ENCODE data around the gene ZBTB7C. TPM values are rescaled to one million over a fixed set of nuclear protein-coding genes. Genes with fewer than 3 reads are reported as not detected.
A peak's percentile ranks its signal among the peaks of the same experiment; 100 is the strongest.

ZBTB7C gene
- total and polyA plus RNA-seq, 2 donors, result 4.6 to 8.6 TPM

- Histone ChIP-seq H3K4me1 (ENCODE audit: insufficient read depth) (no peaks in the 10 kb centered on the region), H3K36me3 (ENCODE audit: insufficient read depth) (no peaks in the 10 kb centered on the region), H3K4me3 (ENCODE audit: low read depth, low read length) (no peak overlapping the region), H3K27ac (ENCODE audit: low read depth) (no peak overlapping the region)
- 96% methylated on average over 5 of the region's 5 CpGs for WGBS
- no peak for DNase-seq (ENCODE audit: extremely low spot score)
Measured at GRCh38 chr18:48134609-48135008, 274.6 kb downstream of the ZBTB7C start.

DNA sequence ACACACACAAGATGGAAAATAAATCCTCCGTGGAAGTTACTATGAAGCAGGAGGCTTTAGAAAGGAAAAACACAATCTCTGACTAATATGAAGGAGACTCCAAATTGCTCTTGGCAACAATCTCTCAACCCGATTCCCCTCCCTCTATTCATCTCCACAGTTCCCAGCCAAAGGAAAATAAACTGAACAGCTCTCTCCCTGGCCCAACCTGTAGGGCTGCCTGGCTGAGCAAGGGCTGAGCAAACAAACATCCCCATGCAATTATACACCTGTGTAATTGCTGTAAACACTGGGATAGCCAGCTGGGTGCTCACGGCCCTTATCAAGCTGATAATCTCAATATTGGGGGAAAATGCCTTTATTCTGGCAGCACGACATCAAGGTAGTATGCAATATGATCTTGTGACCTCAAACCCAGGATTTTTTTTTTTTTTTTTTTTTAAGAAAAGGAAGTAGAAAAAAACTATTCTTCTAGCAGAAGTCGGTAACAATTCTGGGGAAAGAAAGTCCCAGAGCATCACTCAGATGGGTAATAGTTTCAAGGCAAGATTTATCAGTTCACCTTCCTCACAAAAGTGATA is 275.4 kb downstream of the ZBTB7C start:
- peak; percentile 66 for DNase-seq (ENCODE audit: extremely low spot score)
- 36% methylated on average over 5 of the region's 5 CpGs for WGBS
- Histone ChIP-seq H3K36me3 (ENCODE audit: insufficient read depth) (no peaks in the 10 kb centered on the region), H3K27ac (ENCODE audit: low read depth) (no peak overlapping the region), H3K4me1 (ENCODE audit: insufficient read depth) (no peaks in the 10 kb centered on the region), H3K4me3 (ENCODE audit: low read depth, low read length) (no peak overlapping the region)

DNA sequence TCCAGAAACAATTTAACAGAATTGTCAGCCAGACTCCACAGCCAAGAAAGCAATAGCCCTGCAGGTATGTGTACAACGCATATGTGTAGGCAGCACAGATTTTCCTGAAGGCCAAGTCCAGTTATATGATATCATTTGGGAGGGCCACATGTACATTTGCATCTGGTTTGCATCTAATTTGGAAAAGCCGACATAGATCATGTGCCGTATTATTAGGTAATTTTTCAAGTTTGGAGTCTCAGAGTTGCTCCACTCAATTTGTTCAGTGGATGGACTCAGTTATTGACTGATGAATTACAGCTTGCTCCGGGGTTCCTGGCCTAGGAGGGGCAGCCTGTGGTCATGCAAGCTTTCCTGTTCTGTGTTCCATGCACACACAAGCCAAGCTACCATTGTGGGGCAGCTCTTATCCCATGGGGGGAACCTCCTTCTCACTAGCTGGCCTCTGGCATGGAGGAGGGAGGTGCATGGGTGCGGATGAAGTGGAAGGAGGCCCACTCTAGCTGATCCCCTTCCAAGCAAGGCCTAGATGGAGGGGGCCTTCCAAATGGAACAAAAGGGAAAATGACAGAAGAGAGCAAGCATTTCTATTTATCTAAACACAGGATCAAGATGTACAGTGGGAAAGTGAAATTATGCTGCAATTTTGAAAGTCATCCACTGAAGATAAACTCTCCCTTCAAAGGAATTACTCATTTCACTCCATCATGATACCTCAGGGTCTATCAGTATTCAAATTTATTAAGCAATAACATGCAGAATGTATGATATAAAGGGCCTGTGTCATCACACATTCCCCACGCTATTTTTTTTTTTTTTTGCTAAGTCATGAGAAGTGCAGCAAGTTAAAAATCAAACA is 276.2 kb downstream of the ZBTB7C start:
- Histone ChIP-seq H3K4me3 (ENCODE audit: low read depth, low read length) (no peak overlapping the region), H3K27ac (ENCODE audit: low read depth) (no peak overlapping the region), H3K36me3 (ENCODE audit: insufficient read depth) (no peaks in the 10 kb centered on the region), H3K4me1 (ENCODE audit: insufficient read depth) (no peaks in the 10 kb centered on the region)
- DNase-seq (ENCODE audit: extremely low spot score), result no peak
- WGBS, result 65% methylated on average over 6 of the region's 6 CpGs

DNA sequence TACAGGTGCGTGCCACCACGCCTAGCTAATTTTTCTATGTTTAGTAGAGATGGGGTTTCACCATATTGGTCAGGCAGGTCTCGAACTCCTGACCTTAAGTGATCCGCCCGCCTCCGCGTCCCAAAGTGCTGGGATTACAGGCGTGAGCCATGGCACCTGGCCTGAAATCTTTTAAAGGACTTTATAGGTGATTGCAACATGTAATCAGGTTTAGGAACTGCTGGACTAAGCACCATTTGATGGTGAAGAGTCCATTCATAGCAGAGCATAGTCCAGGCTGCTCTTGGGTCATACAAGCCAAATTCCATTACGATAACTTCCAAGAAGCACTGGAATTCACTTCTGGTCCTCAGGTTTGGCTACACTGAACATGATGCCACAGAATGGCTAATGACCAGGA is 278.1 kb downstream of the ZBTB7C start:
- no peaks in the 10 kb centered on the region for H3K4me1 ChIP-seq (ENCODE audit: insufficient read depth)
- H3K4me3 ChIP-seq (ENCODE audit: low read depth, low read length), result no peak overlapping the region
- H3K27ac ChIP-seq (ENCODE audit: low read depth), result no peak overlapping the region
- no peak for DNase-seq (ENCODE audit: extremely low spot score)
- 96% methylated on average over 9 of the region's 9 CpGs for WGBS
- H3K36me3 ChIP-seq (ENCODE audit: insufficient read depth), result no peaks in the 10 kb centered on the region

DNA sequence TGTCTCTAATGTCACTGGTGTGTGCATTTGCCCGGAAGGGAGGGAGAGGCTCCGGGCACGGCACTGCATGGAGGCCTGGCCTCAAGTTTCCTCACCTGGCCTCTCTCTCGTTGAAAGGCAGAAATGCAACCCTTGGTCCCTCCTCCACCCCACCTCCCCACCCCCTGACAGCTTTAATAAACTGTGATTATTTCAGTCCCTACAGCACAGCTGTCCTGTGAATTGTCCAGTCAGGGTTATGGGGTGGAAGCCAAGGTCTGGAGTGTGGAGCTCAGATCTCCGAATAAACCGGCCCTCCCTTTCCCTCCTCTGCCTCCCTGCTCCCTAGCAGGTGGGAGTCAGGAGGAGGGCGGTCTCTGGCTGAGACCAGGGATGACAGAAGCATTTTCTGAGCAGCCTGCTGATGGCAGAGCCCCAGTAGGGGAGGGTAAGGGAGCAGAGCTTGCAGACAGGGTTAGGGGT is 279.5 kb downstream of the ZBTB7C start:
- no peaks in the 10 kb centered on the region for H3K4me1 ChIP-seq (ENCODE audit: insufficient read depth)
- no peak overlapping the region for H3K27ac ChIP-seq (ENCODE audit: low read depth)
- no peaks in the 10 kb centered on the region for H3K36me3 ChIP-seq (ENCODE audit: insufficient read depth)
- H3K4me3 ChIP-seq (ENCODE audit: low read depth, low read length), result no peak overlapping the region
- WGBS, result 72% methylated on average over 7 of the region's 7 CpGs
- no peak for DNase-seq (ENCODE audit: extremely low spot score)

DNA sequence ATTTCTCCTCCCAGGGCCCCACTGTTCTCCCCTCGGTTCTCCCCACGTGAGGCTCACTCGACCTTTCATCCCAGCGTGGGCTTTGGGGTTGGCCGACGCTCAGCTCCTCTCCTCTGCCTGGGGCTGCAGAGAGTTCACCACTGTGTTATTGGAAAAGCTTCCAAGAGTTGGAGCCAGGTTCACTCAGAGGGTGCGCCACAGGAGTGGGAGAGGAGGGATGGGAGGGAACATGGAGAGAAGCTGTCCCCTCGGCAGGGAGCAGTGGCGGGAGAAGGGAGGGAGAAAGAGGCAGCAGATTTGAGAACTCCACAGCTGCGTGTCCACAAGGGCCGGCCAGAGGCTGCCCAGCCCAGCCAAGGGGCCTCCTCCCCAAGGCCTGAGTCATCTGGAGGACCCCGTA is 281.6 kb downstream of the ZBTB7C start:
- Histone ChIP-seq H3K27ac (ENCODE audit: low read depth) (no peak overlapping the region), H3K4me1 (ENCODE audit: insufficient read depth) (no peaks in the 10 kb centered on the region)

DNA sequence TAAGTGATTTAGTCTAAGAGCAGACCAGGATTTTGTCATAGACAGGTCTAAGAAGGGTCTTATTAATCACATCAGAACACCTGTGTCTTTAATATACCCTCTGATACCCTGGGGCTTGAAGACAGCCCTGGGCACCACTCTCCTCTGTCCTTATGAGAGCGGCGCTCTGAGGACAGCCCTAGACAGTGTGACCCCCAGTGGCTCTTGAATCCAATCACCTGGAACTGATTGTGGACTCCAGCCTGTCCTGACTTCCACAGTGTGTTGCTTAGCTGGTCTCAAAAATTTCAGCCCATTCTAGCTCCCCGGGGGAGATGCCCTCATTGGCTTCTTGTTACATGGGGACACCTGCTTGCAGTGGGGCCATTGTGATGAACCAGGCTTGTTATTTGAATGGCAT is 282.9 kb downstream of the ZBTB7C start:
- no peak overlapping the region for H3K4me3 ChIP-seq (ENCODE audit: low read depth, low read length)
- no peaks in the 10 kb centered on the region for H3K36me3 ChIP-seq (ENCODE audit: insufficient read depth)
- no peak for DNase-seq (ENCODE audit: extremely low spot score)
- H3K4me1 ChIP-seq (ENCODE audit: insufficient read depth), result no peaks in the 10 kb centered on the region
- no peak overlapping the region for H3K27ac ChIP-seq (ENCODE audit: low read depth)
- 92% methylated on average over 3 of the region's 3 CpGs for WGBS

More for the DNA sequence above, 281.6 kb downstream of the ZBTB7C start:
- Histone ChIP-seq H3K4me3 (ENCODE audit: low read depth, low read length) (no peak overlapping the region), H3K36me3 (ENCODE audit: insufficient read depth) (no peaks in the 10 kb centered on the region)
- 82% methylated on average over 12 of the region's 12 CpGs for WGBS
- DNase-seq (ENCODE audit: extremely low spot score), result no peak

DNA sequence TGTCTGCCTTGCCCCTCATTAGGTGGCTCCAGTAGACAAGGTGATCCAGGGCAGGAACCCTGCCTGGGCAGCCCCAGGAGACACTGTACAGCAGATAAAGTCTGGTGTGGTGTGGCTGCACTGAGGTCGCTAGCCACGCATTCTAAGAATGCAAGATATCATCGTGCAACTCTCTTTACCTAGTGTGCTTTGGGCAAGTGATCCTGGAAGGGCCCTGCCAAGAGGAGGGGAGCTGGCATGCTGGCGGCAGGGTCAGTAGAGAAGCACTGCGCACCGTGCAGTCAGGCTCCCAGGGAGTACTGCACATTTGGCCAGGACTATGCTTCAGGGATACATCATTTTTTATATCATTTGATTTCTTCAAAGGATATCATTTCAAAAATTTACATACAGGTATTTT is 283.5 kb downstream of the ZBTB7C start:
- no peak overlapping the region for H3K27ac ChIP-seq (ENCODE audit: low read depth)
- 81% methylated on average over 6 of the region's 6 CpGs for WGBS
- no peaks in the 10 kb centered on the region for H3K4me1 ChIP-seq (ENCODE audit: insufficient read depth)
- H3K36me3 ChIP-seq (ENCODE audit: insufficient read depth), result no peaks in the 10 kb centered on the region
- DNase-seq (ENCODE audit: extremely low spot score), result no peak
- no peak overlapping the region for H3K4me3 ChIP-seq (ENCODE audit: low read depth, low read length)

DNA sequence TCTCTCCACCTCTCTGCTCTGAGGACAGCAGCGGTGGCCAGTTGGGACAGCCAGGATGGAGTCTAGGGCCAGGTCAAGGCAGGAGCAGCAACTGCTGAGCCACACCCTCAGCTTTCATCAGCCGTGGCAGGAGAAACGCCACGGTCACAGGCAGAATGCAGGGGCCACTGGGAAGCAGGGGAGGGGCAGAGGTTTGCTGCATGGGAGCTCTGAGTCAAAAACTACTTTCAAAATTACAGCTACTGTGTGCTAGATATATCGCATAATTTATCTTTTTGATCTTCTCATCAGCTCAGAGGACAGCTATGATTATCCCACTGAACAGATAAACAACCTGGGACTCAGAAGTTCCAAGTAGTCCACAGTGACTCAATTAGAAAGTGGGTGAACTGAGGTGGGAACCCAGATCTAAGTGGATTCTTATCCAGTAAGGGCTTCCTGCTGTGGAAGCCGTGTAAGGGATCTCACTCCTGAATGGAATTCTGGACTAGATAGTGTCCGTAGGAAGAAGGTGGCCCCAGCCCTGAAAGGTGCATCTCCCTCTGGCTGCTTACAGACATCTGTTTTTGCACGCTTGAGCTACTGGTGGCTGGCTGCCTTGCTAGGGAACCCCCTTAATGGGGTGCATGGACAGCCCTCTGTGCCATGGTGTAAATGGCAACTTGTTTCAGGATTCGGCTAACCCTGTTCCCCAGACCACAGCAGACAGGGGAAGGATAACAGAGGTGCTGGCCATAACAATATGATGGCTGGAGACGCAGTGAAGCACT is 284.1 kb downstream of the ZBTB7C start:
- no peak for DNase-seq (ENCODE audit: extremely low spot score)
- Histone ChIP-seq H3K27ac (ENCODE audit: low read depth) (no peak overlapping the region), H3K4me3 (ENCODE audit: low read depth, low read length) (no peak overlapping the region), H3K4me1 (ENCODE audit: insufficient read depth) (no peaks in the 10 kb centered on the region), H3K36me3 (ENCODE audit: insufficient read depth) (no peaks in the 10 kb centered on the region)
- WGBS, result 60% methylated on average over 10 of the region's 10 CpGs

- H3K27ac ChIP-seq (ENCODE audit: low read depth), result no peak overlapping the region
- WGBS, result 85% methylated on average over 4 of the region's 4 CpGs
Measured at GRCh38 chr18:48123941-48124340, 285.2 kb downstream of the ZBTB7C start.

DNA sequence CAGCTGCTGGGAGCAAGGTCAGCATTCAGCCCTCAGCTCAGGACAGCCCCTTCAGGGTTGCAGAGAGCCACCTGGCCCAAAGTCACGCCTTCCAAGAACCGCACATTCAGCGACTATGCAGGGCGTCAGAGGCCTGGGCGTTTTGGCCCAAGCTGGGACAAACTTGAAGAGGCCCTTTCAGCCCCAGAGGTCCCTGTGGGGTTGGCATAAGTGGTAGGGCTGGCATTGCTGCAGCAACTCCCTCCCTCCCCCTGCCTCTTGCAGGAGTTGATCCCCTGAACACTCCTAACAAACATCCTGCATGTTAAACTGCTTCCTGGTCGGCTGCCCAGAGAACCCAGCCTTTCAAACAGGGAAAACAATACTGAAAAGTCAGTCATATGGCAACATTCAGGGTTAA is 285.9 kb downstream of the ZBTB7C start:
- 65% methylated on average over 6 of the region's 6 CpGs for WGBS
- no peak for DNase-seq (ENCODE audit: extremely low spot score)
- H3K36me3 ChIP-seq (ENCODE audit: insufficient read depth), result no peaks in the 10 kb centered on the region

More at GRCh38 chr18:48123941-48124340, 285.2 kb downstream of the ZBTB7C start:
- Histone ChIP-seq H3K4me3 (ENCODE audit: low read depth, low read length) (no peak overlapping the region), H3K36me3 (ENCODE audit: insufficient read depth) (no peaks in the 10 kb centered on the region), H3K4me1 (ENCODE audit: insufficient read depth) (no peaks in the 10 kb centered on the region)
- no peak for DNase-seq (ENCODE audit: extremely low spot score)

GRCh38 chr18:48122816-48123215 is 286.4 kb downstream of the ZBTB7C start:
- no peaks in the 10 kb centered on the region for H3K4me1 ChIP-seq (ENCODE audit: insufficient read depth)
- 96% methylated on average over 4 of the region's 4 CpGs for WGBS
- H3K36me3 ChIP-seq (ENCODE audit: insufficient read depth), result no peaks in the 10 kb centered on the region
- no peak overlapping the region for H3K4me3 ChIP-seq (ENCODE audit: low read depth, low read length)
- H3K27ac ChIP-seq (ENCODE audit: low read depth), result no peak overlapping the region
- no peak for DNase-seq (ENCODE audit: extremely low spot score)

More for the DNA sequence above, 285.9 kb downstream of the ZBTB7C start:
- H3K4me3 ChIP-seq (ENCODE audit: low read depth, low read length), result no peak overlapping the region
- H3K4me1 ChIP-seq (ENCODE audit: insufficient read depth), result no peaks in the 10 kb centered on the region
- H3K27ac ChIP-seq (ENCODE audit: low read depth), result no peak overlapping the region

DNA sequence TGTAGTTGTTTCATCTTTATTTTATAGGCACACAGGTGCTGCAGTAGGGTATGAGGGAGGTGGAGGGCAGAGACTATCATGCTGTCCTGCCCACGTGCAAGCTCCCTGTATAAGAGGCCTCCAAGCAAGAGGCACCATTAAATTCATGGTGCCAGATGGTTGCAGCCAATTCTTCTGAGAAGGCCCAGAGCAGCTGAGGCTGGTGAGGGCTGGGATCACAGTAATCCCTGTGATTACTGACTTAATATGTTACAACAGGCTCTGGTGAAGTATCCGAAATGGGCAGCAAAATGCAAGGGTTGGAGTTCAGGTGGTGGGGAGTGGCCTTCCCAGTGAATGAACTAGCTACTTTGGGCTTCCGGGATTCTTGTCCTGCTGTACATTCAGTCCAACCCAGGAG is 286.8 kb downstream of the ZBTB7C start:
- no peaks in the 10 kb centered on the region for H3K4me1 ChIP-seq (ENCODE audit: insufficient read depth)
- H3K4me3 ChIP-seq (ENCODE audit: low read depth, low read length), result no peak overlapping the region
- DNase-seq (ENCODE audit: extremely low spot score), result no peak
- WGBS, result 88% methylated on average over 3 of the region's 3 CpGs
- no peak overlapping the region for H3K27ac ChIP-seq (ENCODE audit: low read depth)
- no peaks in the 10 kb centered on the region for H3K36me3 ChIP-seq (ENCODE audit: insufficient read depth)

Measured in urinary bladder (tissue), 4 donors.